ENCODE results near the gene CSRP1. TPM values are rescaled to one million over a fixed set of nuclear protein-coding genes. Genes with fewer than 3 reads are reported as not detected.

Gene CSRP1
- total RNA-seq, 1 donor from 2014 or later, result 19.4 TPM

GRCh38 chr1:201505503-201505890 lies 1.4 kb downstream of the CSRP1 start:
- no peaks in the 10 kb centered on the region for H3K36me3 Mint-ChIP-seq (ENCODE audit: insufficient read depth)
- H3K4me3 Mint-ChIP-seq (ENCODE audit: low read depth), result no peak overlapping the region
- TF ChIP-seq, protein P1, sequence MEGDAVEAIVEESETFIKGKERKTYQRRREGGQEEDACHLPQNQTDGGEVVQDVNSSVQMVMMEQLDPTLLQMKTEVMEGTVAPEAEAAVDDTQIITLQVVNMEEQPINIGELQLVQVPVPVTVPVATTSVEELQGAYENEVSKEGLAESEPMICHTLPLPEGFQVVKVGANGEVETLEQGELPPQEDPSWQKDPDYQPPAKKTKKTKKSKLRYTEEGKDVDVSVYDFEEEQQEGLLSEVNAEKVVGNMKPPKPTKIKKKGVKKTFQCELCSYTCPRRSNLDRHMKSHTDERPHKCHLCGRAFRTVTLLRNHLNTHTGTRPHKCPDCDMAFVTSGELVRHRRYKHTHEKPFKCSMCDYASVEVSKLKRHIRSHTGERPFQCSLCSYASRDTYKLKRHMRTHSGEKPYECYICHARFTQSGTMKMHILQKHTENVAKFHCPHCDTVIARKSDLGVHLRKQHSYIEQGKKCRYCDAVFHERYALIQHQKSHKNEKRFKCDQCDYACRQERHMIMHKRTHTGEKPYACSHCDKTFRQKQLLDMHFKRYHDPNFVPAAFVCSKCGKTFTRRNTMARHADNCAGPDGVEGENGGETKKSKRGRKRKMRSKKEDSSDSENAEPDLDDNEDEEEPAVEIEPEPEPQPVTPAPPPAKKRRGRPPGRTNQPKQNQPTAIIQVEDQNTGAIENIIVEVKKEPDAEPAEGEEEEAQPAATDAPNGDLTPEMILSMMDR (IDR thresholded peaks at IDR 0.05; ENCODE audit: unreplicated experiment), result no peak
- H3K9me3 Mint-ChIP-seq (ENCODE audit: low read depth), result no peaks in the 10 kb centered on the region
- peak overlapping the region; percentile 99 for H3K27ac Mint-ChIP-seq
- no peak for DNase-seq (ENCODE audit: low spot score, unreplicated experiment)
- peaks cover 48% of the 10 kb centered on the region for H3K4me1 Mint-ChIP-seq (ENCODE audit: low read depth)
- H3K27me3 Mint-ChIP-seq, result peaks cover 3% of the 10 kb centered on the region

DNA sequence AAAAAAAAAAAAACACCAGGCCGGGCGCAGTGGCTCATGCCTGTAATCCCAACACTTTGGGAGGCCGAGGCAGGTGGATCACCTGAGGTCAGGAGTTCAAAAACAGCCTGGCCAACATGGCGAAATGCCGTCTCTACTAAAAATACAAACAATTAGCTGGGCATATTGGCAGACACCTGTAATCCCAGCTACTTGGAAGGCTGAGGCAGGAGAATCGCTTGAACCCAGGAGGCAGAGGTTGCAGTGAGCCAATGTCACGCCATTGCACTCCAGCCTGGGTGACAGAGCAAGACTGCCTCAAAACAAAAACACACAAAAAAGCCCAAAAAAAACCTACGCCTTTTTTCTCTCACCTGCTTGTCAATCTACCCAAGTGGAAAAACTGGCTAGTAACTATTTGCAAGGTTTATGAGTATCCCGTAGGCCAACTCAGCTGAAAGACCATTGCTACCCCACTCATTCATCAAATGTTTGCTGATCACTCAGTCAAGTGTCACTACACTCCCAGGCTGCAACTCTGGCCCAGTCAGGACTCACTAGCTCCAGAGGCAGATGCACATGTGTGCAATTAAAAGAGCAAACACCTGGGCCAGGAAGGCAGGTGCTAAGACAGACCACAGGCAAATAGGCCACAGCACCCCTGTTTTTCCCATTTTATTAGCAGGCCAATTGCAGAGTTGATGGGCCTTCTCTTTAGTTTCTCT lies 2.0 kb downstream of the CSRP1 start:
- peak overlapping the region; percentile 99 for H3K27ac Mint-ChIP-seq
- no peak overlapping the region for H3K4me3 Mint-ChIP-seq (ENCODE audit: low read depth)
- no peaks in the 10 kb centered on the region for H3K36me3 Mint-ChIP-seq (ENCODE audit: insufficient read depth)
- H3K4me1 Mint-ChIP-seq (ENCODE audit: low read depth), result peaks cover 53% of the 10 kb centered on the region
- H3K27me3 Mint-ChIP-seq, result peaks cover 3% of the 10 kb centered on the region
- no peaks in the 10 kb centered on the region for H3K9me3 Mint-ChIP-seq (ENCODE audit: low read depth)
- DNase-seq (ENCODE audit: low spot score, unreplicated experiment), result no peak
- TF ChIP-seq, protein P1 (IDR thresholded peaks at IDR 0.05; ENCODE audit: unreplicated experiment), result no peak

DNA sequence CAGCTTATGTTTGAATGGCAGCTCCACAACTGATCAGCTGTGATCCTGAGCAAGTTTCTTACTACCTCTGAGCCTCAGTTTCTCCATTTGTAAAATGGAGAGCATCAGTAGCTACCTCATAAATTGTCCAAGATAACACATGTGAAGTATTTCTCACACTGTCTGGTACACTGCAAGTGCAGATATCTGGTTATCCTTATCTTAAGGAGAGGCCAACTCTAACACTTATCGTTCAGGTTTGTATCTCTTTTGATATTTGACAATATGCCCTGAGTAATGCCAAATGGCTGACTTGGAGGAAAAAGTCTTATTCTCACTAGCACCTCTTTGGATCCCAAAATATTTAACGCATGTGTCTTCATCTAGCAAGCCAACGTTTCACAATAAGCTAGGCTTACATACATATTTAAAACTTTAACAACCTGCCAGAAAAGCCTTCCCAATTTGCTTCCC lies 2.7 kb downstream of the CSRP1 start:
- no peak for DNase-seq (ENCODE audit: low spot score, unreplicated experiment)
- TF ChIP-seq, protein P1 (IDR thresholded peaks at IDR 0.05; ENCODE audit: unreplicated experiment), result no peak
- H3K27ac Mint-ChIP-seq, result peak overlapping the region; percentile 99
- H3K9me3 Mint-ChIP-seq (ENCODE audit: low read depth), result no peaks in the 10 kb centered on the region
- H3K4me1 Mint-ChIP-seq (ENCODE audit: low read depth), result peaks cover 55% of the 10 kb centered on the region
- no peaks in the 10 kb centered on the region for H3K36me3 Mint-ChIP-seq (ENCODE audit: insufficient read depth)
- no peak overlapping the region for H3K4me3 Mint-ChIP-seq (ENCODE audit: low read depth)
- H3K27me3 Mint-ChIP-seq, result peaks cover 1% of the 10 kb centered on the region

DNA sequence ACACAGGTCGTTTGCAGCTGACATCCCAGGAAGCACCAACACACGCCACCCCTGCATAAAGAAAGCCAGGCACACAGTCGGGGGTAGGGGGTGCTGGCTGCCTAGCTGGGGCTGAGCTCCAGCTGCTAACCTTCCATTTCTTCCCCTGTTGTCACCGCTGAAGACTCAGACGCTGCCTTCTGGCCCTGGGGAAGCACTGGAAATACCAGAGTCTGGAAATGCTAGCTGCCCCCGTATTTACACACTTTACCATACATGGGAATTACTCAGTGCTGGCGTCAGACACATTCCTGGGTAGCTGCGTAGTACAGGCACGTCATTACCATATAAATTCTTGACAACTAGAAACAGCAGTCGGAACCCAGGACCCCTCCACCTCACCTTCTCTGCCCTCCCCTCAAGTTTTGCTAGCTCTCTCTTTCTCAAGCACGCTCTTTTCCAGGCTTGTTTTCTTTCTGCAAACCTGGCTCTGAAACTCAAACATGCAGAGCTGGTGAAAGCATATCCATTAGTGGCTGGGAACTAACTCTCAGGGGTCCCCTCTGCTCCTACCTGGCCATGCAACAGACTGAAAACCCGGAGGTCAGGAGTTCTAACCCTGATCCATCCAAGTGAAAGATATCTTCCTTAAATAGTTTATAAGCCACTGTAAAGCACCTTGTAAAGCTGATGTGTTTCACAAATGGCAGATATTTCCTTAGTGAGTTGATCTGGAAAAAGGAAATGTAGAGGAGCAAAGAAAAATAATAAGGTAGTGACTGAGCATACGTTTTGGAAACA lies 3.3 kb downstream of the CSRP1 start:
- DNase-seq (ENCODE audit: low spot score, unreplicated experiment), result peak; percentile 57
- Mint-ChIP-seq H3K4me1 (ENCODE audit: low read depth) (peaks cover 58% of the 10 kb centered on the region), H3K36me3 (ENCODE audit: insufficient read depth) (no peaks in the 10 kb centered on the region), H3K27ac (peak overlapping the region; percentile 99), H3K27me3 (no peaks in the 10 kb centered on the region), H3K9me3 (ENCODE audit: low read depth) (no peaks in the 10 kb centered on the region), H3K4me3 (ENCODE audit: low read depth) (no peak overlapping the region)
- TF ChIP-seq, protein P1 (IDR thresholded peaks at IDR 0.05; ENCODE audit: unreplicated experiment), result no peak

DNA sequence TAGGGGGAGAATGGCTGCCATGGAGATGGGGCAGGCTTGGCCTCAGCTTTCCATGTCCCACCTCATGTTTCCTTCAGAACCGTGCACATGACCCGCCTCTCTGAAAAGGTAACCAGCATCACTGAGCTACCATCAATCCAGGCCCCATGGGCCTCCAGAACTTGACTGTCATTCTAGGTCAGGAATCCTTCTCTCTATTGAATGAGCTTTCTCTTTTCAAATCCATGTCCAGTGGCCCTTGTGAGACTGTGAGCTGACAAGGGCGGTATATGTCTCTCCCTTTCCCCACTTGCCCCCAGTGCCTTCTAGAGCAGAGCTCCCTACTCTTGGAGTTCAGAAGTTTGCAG lies 4.4 kb downstream of the CSRP1 start:
- no peaks in the 10 kb centered on the region for H3K9me3 Mint-ChIP-seq (ENCODE audit: low read depth)
- no peak overlapping the region for H3K4me3 Mint-ChIP-seq (ENCODE audit: low read depth)
- DNase-seq (ENCODE audit: low spot score, unreplicated experiment), result no peak
- H3K27me3 Mint-ChIP-seq, result no peaks in the 10 kb centered on the region
- H3K36me3 Mint-ChIP-seq (ENCODE audit: insufficient read depth), result no peaks in the 10 kb centered on the region
- H3K4me1 Mint-ChIP-seq (ENCODE audit: low read depth), result peaks cover 58% of the 10 kb centered on the region
- TF ChIP-seq, protein P1 (IDR thresholded peaks at IDR 0.05; ENCODE audit: unreplicated experiment), result no peak
- peak overlapping the region; percentile 99 for H3K27ac Mint-ChIP-seq
